ENCODE measurements around the gene NFAM1. TPM values are rescaled to one million over a fixed set of nuclear protein-coding genes. Genes with fewer than 3 reads are reported as not detected.

The NFAM1 gene
- total and polyA plus RNA-seq, 8 donors: 0.74 to 28.0 (median 0.95) TPM

GRCh38 chr22:42400811-42401534 is 31.2 kb downstream of the NFAM1 start:
- no peak for TF ChIP-seq CTCF (IDR thresholded peaks at IDR 0.05)
- intact Hi-C loops (cut with DNase I): no loop called here
- Histone ChIP-seq H3K27ac (no peak overlapping the region), H3K9me3 (no peaks in the 10 kb centered on the region), H3K27me3 (peaks cover 0 to 6% of the 10 kb centered on the region in 2 donors), H3K4me3 (no peak overlapping the region), H3K4me1 (peaks cover 0 to 37% of the 10 kb centered on the region in 2 donors), H3K36me3 (peaks cover 0 to 33% of the 10 kb centered on the region in 2 donors)
- no peak for ATAC-seq
- DNase-seq: no peak

- H3K36me3 ChIP-seq: peaks cover 0 to 19% of the 10 kb centered on the region in 2 donors
- intact Hi-C loops (cut with DNase I): no loop called here
- peak in 3 of 4 donors; percentile 38 to 64 (median 53) for DNase-seq
- H3K9me3 ChIP-seq: no peaks in the 10 kb centered on the region
- no peak for TF ChIP-seq CTCF (IDR thresholded peaks at IDR 0.05)
- no peak overlapping the region for H3K4me3 ChIP-seq
- peak; percentile 75 for ATAC-seq
- no peak overlapping the region for H3K27ac ChIP-seq
- H3K27me3 ChIP-seq: peaks cover 0 to 5% of the 10 kb centered on the region in 2 donors
- peaks cover 0 to 37% of the 10 kb centered on the region in 2 donors for H3K4me1 ChIP-seq
Measured at GRCh38 chr22:42399315-42400271, 32.6 kb downstream of the NFAM1 start.

GRCh38 chr22:42397332-42398249 is 34.6 kb downstream of the NFAM1 start:
- H3K4me1 ChIP-seq: peaks cover 0 to 37% of the 10 kb centered on the region in 2 donors
- H3K36me3 ChIP-seq: peaks cover 0 to 5% of the 10 kb centered on the region in 2 donors
- peak in 1 of 4 donors; percentile 75 for DNase-seq
- no peak for TF ChIP-seq CTCF (IDR thresholded peaks at IDR 0.05)
- peak; percentile 66 for ATAC-seq
- intact Hi-C loops (cut with DNase I): no loop called here
- no peaks in the 10 kb centered on the region for H3K27me3 ChIP-seq
- H3K4me3 ChIP-seq: no peak overlapping the region
- peak overlapping the region; percentile 63 to 82 for H3K27ac ChIP-seq
- no peaks in the 10 kb centered on the region for H3K9me3 ChIP-seq

- H3K4me1 ChIP-seq: peaks cover 0 to 37% of the 10 kb centered on the region in 2 donors
- H3K9me3 ChIP-seq: no peaks in the 10 kb centered on the region
- DNase-seq (peak in 1 of 4 donors; percentile 71), ATAC-seq (peak; percentile 32)
- H3K27me3 ChIP-seq: no peaks in the 10 kb centered on the region
- no peak overlapping the region for H3K4me3 ChIP-seq
- H3K36me3 ChIP-seq: peaks cover 0 to 12% of the 10 kb centered on the region in 2 donors
- TF ChIP-seq CTCF (IDR thresholded peaks at IDR 0.05): no peak
- H3K27ac ChIP-seq: peak overlapping the region; percentile 63 to 82
- intact Hi-C loops (cut with DNase I): no loop called here
Measured at GRCh38 chr22:42396621-42397331, 35.4 kb downstream of the NFAM1 start.
